HG03432 (cell line): ENCODE measurements around the gene FBXO7.

Source experiments
- ATAC-seq: cut with Tn5 transposase; IDR thresholded peaks from one replicate; pipeline ENCODE4 v1.9.1; 2021; ENCODE audit warnings: mild to moderate bottlenecking, moderate library complexity; ENCODE audit not compliant: unreplicated experiment

Gene FBXO7

GRCh38 chr22:32548039-32548438 lies 73.4 kb downstream of the FBXO7 start:
- no peak for ATAC-seq
